Measurements from ENCODE around the gene POLD4.

POLD4 gene

DNA sequence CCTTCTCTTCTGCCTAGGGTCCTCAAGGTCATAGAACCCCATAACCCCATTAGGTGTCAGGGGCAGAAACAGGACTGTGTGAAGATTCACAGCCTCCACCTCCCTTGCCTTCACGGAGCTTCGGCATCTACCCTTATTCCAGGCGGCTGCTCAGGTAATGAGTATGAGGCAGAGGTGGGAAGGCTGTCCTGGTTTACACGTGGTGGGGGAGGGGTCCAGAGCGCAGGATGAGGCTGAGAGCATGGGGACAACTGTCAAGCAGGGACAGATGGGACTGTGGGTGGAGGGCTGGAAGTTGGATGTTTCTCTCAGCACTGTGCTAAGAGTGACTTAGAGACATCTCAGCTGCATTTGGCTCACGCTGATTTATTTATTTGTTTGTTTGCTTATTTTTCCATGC lies 34.2 kb upstream of the POLD4 start:
- DNase-seq: no peak

DNA sequence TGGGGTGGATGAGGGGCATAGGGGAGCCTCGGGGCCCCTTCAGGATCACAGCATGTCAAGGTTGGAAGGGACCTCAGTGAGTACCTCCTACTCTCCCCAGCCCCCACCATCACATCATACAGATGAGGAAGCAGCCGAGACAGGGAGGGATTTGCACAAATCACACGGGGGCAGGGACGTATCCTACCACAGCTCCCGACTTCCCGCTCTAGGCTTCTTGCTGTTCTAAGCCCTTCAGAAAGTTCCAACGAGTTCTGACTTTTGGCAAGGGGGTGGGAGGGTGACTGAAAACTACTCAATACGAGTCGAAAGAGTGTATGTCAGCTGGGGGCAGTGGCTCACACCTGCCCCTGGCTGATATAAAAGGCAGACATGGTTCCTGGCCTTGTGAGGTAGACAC lies 33.7 kb upstream of the POLD4 start:
- DNase-seq: peak; percentile 46

DNA sequence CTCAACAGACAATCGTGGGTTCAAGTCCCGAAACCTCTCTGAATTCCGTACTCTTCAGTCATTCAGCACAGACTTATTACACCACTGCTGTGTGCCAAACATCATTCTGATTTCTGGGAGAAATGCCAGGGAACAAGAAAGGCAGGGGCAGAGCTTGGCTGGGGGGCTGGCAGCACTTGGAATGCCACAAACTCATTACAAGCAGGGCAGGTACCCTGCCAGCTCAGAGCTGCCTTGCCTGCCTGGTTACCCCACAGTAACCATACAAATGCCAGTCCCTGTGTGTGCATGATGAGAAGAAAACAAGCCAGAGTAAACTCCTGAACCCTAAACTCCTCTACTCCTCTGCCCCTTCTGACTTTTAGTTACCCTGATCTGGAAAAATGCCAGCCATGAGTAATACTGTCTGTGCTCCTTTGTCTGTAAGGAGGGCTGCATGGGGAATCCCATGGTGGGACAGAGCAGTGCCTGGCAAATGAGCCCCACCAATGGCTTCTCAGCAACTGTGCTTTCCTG lies 31.6 kb upstream of the POLD4 start:
- DNase-seq: peak; percentile 44

DNA sequence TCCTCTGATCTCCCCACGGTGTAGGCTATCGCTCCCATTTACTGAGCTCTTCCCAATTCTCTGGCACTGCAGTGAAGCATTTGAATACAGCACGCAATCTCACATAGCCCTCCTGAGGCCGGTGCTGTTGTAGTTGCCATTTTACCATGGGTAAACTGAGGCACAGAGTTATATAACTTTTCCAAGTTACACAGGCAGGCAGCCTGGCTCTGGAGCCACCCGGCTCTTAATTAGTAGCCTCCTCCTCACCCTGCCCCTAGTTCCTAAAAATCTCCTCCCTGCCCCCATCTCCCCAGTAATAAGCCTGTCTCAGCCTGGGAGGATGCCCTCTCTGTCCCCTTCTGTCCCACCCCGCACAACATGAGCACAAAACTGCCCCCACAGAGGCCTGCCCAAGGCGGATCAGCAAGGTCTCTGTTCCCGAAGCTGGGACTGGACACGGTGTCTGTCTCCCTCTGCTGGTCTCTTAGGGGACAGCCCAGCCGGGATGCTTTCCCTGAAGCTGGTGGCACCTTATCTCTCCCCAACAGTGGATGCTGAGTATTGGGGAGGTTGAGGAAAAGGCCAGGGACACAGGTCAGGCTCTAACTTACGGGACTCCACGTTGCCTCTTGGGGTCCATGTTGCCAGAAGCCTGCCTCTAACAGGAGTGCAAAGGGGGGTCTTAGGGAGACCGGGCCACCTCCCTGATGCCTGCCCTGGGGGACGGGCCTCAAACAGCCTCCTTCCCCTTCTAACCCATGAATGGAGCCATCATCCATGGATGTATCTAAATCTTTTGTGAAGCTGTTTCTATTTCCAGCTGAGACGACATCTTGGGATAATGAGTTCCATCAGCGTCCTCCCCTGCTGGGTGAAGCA lies 29.2 kb upstream of the POLD4 start:
- DNase-seq: peak; percentile 88

DNA sequence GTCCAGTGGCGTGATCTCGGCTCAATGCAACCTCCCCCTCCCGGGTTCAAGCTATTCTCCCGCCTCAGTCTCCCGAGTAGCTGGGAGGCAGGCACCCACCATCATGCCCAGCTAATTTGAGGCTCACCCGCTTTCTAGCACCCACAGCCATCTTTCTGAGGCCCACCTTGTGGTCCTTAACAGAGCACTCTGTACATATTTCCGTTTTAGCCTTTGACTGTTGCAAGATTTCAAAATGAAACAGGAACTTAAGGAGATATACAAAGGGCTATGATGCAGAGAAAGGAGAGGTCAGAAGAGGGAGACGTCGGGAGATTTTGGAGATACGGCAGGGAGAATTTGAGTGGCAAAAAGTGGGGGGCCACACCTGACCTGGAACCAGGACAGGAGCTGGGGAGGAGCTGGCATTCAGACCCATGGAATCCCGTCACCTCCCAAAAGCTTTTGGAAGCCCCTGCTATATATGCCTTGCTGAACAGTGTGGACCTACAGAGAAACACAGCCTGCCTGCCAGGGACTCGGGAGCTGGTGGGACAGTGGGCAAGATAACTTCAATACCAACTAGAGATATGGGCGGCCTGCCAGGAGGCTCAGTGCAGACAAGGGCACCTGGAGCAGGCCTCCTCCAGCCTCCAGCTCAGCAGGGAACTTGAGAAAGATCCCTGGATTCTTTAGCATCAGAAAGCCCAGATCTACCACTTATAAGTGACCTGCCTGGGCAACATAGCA lies 28.1 kb upstream of the POLD4 start:
- peak; percentile 79 for DNase-seq

DNA sequence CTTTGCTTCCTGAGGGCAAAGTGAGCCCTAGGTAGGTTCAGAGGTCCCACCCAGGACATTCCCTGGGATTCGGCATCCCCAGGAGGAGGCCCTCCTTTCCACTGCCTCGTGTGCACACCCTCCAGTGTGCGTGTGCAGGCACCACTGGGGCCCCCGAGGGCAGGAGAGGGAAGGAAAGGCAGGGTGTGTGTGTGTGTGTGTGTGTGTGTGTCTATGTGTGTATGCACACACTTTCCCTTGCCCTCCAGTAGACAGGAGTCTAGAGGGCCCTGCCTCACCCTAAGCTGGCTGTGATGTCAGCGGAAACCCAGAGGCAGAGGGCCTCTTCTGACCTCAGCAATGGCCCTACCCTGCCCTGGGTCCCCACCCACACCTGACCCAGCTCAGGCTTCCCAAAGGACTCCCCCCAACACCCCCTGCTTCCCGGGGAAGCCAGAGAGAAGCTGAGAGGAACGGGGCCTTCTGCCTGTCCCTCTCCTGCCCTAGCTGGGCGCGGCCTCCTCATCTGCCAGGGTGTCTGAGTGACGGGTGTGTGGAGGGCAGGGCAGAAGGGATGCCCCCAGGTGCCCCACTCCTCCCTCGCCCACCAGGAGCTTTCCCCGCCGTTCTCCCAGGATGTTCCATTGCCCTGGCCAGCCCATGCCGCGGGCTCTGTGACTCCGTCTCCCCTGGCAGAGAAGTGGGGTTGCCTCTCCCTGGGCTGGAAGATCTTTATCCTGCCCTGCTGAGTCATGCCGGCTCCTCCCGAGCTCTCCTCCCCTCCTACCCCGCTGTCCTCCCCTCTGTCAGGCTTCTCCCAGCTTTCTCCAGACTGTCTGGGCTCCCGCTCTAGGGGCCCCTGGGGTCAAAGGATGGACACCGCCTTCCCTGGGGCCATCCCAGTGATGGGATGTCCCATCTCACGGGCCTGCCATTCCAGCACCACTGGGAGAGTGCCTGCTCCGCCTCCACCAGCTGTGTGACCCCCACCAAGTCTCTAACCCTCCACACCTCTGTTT lies 26.0 kb upstream of the POLD4 start:
- DNase-seq: peak; percentile 53

DNA sequence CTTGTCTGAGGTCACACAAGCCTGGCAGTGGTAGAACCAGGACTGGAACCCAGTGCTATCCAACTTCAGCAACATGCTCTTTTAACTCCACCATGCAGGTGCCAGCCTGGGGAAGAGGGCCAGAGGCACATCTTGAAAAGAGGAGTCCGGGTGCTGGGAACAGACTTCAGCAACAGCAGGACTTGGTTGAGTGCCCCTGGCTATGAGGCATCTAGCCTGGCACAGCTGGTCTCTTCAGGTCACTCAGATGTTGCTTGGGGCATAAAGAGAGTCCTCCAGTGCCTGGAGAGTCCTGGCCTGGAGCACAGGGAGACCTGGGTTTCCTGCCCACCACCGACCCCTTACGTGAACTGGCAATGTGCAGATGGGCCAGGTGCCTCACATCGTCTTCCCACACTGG lies 25.2 kb upstream of the POLD4 start:
- no peak for DNase-seq

DNA sequence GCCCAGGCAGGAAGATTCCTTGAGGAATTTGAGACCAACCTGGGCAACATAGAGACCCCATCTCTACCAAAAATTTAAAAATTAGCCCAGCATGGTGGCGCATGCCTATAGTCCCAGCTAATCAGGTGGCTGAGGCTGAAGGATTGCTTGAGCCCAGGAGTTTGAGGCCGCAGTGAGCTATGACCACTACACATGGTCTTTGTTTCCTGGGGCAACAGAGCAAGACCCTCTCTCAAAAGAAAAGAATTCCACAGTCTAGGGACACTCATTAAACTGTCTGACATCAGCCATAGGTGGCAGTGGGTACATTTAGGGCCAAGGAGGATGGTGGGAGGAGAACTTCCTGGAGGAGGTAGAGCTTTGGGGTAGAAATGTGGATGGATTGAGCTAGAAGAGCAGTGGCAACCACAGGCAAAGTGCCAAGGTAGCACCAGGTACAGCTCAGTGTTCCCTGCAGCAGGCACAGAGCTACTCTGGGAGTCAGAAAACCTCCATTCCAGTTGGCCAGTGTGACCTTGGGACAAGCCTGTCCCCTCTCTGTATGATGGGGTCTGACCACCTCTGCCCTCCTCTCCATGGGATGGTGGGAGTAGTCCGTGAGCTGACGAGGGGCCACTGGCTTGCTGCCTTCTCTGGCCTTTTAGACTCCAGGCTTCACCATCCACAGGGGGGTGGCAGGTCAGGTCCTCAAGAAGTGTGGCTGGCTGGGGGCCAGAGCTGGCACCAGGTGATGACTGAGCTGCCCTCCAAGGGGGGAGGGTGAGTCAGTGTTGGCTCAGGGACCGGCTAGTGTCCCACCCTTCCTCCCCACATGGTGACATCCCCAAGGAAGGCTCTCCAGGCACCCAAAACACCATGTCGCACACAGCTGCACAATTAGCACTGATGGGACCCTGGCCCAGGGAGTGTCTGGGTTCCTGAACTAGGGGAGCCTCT lies 23.8 kb upstream of the POLD4 start:
- no peak for DNase-seq

DNA sequence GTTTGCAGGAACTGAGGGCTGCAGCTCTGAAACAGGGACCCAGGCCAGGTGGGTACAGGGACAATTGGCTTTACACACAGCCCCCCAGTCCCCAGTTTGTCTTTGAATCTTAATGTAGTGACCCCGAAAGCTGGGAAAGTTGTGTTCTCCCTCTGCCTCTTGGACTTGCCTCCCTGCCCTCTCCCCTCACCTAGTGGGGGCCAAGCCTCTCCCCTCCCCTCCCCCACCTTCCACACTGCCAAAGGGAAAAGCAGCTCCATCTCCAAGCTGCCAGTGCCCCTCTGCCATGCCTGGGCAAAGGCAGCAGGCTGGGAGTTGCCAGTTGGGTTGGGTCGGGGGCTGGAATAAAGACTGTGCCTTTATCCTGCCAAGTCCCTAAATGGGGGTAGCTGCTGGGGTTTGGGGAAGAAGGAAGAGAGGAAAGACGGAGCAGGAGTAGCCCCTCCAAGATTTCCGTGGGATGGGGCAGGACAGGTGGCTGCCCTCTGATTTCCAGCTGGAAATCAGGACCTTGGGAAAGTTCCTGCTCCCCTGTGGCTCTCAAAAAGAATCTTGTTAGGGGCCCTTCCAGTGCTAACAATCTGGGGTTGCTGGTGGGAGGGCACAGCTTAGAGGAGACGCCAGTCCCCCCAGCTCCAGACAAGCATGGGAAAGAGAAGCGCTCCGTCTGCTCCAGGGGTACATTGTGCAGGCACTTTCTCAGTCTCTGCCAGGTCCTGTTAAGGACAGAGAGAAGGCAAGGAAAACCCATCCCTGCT lies 22.9 kb upstream of the POLD4 start:
- DNase-seq: no peak

DNA sequence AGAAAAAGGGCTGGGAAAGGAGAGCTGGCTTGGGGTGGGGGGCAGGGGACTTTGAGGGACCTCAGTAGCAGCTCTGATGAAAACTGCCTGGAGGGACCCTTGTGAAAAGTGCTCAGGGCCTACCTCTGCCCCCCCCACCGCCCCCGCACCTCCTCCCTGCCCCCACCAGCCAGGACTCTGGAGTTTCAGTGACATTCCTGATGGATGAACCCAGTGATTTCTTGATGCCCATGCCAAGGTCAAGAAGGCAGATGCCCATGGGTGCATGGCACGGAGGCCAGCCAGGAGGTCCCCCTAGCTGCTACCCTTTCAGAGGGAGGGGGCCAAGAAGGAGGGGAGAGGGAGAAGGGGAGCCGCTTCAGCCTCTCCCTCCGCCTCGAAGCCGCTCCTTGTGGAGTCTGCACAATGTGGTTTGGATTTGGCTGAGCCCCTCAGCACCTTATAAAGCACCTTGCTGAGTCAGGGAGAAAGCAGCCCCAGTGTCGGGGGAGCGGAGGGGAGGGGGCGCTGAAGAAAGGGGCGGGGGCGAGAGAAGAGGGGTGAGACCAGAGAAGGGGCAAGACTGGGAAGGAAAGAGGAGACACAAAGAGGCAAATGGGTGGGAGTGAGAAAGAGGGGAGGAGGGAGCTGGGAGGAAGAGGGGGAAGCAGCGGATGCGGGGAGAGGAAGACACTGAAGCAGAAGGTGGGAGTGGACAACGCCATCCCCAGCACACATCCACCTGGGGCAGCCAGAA lies 22.1 kb upstream of the POLD4 start:
- no peak for DNase-seq

DNA sequence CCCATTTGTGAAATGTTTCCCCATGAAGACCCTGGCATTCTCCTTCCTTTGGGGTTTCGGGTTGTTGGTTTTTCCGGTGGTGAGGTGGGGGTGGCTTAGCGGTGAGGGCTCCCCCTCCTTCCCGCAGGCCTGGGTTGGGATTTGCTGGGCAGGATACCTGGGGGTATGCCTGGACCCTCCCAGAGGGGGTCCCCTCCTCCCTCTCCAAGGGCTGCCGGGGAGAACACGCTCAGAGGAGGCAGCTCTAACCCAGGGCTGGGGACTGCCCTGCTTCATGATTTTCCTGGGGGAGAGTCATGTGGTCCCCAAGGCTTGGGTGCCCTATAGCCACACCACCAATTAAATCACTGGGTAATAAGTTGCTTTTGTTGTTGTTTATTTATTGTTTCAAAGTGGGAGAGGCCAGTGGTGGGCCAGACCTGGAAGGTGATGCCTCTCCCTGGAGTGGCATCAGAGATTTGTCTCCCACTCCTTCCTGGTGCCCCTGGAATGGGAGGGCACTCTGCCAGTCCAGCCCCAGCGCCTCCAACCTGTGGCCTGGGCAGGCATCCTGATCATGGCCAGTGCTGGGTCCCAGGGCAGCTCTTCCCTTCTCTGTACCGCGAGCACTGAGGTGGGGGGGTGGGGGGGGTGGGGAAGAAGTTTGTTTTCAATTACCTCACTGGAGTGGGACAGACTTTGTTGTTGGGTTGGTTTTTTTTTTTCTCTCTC lies 21.4 kb upstream of the POLD4 start:
- no peak for DNase-seq

DNA sequence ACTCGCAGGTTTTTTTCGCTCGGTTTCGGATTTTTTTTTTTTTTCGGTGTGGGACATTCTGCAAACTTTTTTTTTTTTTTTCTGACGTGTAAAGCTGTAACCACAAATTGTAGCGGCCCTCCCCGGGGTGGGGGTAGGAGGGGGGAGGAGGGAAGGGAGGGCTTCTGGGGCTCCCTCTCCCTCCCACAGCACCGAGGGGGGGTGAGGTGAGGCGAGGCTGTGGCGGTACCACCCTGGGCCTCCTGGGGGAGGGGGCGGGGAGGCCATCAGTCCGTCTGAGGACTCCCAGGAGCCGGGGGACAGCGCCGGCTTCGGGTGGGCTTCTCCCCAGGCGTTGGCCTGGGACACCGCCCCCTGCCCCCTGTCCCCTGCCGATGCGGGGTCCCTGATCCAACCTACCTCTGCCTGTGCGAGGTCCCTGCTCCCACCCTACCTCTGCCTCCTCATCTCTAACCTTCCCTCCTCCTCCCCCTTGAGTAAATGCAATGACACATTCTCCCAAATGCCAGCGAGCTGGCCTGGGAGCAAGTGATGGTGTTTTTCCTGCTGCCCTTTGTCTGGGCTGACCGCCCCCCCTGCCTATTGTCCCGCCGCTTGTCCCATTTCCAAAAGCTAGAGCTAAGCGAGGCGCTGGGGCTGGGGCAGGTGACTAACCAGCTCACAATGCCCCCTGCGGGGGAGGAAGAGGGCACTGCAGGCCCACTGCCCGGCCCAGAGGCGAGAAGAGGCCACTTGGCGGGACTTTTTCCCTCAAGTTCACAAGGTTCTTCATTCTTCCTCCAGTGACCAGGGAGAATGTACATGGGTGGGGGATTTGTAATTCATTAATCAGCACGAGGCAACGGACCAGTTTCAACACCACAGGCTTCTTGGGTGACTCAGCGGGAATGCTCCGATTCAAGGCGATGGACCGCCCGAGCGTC lies 20.6 kb upstream of the POLD4 start:
- DNase-seq: peak; percentile 96

DNA sequence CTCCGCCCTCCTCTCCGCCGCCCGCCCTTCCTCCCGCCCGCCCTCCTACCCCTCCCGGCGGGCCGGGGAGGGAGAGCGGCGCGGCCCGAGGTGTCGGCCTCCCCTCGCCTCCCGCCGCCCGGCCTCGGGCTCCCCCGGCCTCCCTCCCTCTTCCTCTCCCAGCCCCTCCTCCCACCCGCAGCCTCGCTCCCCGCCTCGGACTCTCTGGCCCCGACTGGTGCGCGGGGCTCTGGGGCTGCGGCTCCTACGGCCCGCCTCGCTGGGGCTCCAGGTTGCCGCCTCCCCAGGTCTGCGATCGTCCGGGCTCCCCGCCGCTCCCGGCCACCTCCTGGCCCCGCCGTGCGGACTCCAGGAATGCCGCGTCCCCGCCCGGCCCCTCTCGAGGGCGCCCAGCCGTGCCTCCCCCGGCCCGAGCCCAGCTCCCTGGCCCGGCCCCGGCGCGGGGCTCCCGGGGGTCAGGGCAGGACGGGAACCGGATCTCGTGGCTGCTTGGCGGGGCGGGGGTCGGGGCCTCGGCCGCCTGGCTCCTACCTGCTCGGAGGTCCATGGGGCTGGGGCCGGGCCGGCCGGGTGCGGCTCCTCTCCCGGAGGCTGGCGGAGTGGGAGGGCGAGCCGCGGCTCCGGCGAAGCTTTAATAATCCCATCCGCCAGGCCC lies 19.8 kb upstream of the POLD4 start, which contains the start of gene CLCF1:
CLCF1 (minus strand) TSS at position 606 of the 655 bp plus-strand sequence; CDS start at position 547, 59 bp downstream.
- DNase-seq: peak; percentile 64

DNA sequence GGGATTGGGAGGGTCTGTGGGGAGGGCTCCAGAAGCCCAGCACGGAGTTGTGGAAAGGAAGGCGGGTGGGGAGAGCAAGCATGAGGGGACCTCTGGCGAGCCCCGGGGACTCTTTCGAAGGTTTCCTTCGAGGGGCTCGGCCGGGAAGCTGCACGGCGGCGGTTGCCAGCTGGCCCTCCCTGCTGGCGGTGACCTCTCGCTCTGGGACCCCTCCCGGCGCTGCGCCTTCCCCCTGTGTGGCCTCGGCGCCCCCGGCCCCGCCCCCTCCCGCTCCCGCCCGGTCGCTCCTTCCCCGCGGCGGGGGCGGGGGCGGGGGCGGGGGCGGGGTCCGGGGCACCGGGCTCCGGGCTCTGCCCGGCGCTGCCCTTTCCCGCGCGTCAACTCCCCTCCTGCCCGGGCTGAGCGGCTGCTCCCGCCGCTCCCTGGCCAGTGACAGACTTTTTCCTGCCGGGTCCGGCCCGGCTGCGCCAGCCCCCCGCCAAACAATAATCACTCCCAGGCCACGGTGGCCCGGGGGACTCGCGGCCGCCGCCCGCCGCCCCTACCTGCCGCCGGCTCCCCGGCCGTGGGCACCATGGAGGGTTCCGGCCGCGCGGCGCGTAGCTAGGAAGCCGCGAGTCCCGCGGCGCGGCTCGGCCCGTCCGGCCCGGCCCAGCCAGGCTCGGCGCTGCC lies 19.1 kb upstream of the POLD4 start:
- no peak for DNase-seq

DNA sequence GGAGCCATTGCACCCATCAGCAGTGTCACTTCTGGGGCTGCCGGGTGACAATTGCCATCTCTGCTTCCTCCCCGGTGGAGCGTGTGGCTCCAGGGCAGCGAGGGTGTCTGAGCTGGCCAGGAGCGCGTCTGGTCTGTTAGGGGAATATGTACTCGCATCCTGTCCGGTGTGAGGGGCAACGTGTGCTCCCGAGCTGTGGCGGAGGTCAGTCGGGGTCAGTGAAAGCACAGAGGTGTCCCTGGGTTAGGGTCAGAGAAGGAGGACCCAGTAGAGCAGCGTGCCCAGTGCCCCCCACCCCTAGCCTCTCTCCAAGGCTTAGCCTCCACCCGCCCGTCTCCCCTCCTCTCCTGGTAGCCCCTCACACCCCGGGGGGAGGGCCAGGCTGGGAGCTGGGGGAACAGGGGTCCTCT lies 18.6 kb upstream of the POLD4 start:
- DNase-seq: no peak

DNA sequence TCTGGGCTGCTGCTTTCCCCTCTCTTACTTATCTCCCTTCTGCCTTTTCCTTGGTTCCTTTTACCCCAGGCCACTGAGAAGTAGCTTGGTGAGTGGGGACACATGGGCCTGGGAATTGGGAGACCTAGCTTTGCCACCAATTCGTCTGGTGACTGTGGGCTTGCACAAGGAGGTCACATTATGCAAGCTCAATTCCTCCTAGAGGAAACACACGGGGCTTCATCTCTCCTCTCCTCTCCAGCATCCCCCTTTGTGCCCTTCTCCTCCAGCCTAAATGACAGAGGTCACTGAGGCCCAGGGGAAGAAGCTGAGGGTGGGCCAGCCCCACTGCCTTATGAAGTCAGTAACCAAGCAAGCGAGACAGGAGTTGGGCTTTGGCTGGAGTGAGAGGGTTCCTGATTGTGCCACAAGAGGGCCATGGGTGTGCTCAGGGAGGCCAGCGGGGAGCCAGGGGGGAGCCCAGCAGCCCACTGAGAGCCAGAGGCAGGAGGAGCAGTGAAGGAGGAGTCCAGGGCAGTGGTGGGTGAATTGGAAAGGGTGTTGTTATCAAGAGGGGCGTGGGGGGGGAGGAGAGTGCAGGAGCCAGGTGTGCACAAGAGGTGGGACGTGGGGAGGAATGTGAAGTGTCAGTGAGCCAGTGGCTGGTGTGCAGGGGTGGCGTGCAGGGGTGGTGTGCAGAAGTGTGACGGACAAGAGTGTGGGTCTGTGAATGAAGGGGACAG lies 18.0 kb upstream of the POLD4 start:
- DNase-seq: peak; percentile 70

Data from suppressor macrophage treated with lipopolysaccharide for 4 hours (primary cell).